ENCODE measurements around the gene ATXN10.
A peak's percentile ranks its signal among the peaks of the same experiment; 100 is the strongest.
"Not testable (repeated sequence)": the region's sequence is repeated elsewhere in the genome, so short reads cannot be mapped to it uniquely, and the experiment has no call there.

ATXN10 gene

GRCh38 chr22:45678961-45679912 lies 7.6 kb downstream of the ATXN10 start:
- DNase-seq (ENCODE audit: low spot score): no peak

- DNase-seq (ENCODE audit: low spot score): no peak
Measured at GRCh38 chr22:45680932-45681700, 9.5 kb downstream of the ATXN10 start.

GRCh38 chr22:45682064-45682463 lies 10.4 kb downstream of the ATXN10 start:
- no peak for DNase-seq (ENCODE audit: low spot score)

DNA sequence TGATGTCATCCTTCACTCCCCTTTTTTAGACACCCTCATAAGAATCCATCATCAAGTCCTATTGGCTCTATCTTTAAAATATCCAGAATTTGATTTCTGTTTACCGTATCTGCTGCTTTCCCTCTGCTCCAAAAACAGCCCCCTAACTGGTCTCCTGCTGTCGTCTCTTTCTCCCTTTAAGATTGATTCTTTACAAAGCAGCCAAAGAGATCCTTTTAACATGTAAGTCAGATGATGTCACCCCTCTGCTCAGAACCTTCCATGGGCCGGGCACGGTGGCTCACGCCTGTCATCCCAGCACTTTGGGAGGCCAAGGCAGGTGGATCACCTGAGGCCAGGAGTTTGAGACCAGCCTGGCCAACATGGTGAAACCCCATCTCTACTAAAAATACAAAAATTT lies 11.1 kb downstream of the ATXN10 start:
- DNase-seq (ENCODE audit: low spot score): not testable (repeated sequence)

DNA sequence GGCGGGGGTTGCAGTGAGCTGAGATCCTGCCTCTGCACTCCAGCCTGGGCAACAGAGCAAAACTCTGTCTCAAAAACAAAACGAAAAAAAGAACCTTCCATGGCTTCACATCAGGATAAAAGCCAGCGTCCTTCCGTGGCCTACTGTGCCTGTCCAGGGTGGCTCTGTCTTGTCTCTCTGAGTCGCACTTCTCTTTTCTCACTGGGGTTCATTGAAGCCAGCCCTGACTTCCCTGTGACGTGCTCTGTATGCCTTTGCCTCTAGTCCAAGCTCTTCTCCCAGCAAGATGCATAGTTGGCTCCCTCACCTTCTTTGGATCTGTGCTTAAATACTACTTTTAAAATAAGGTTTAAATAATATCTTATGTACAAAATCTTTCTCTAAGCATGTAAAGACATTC lies 11.6 kb downstream of the ATXN10 start:
- DNase-seq (ENCODE audit: low spot score): no peak

GRCh38 chr22:45683680-45684079 lies 12.0 kb downstream of the ATXN10 start:
- no peak for DNase-seq (ENCODE audit: low spot score)

DNA sequence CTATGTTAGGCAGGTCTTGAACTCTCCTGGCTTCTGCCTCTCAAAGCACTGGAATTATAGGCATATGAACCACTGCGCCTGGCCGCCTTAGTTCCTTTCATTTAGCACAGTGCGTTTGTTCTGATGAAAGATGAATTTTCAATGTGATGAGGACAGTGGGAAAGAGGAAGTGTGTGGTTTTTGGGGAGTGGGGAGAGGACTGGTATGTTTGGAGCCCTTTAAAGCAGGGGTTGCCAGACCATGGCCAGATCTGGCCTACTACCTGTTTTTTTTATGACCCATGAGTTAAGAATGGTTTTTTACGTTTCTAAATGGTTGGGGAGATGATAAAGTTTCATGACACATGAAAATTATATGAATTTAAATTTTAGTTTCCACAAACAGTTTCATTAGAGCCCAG lies 12.5 kb downstream of the ATXN10 start:
- DNase-seq (ENCODE audit: low spot score): no peak

DNA sequence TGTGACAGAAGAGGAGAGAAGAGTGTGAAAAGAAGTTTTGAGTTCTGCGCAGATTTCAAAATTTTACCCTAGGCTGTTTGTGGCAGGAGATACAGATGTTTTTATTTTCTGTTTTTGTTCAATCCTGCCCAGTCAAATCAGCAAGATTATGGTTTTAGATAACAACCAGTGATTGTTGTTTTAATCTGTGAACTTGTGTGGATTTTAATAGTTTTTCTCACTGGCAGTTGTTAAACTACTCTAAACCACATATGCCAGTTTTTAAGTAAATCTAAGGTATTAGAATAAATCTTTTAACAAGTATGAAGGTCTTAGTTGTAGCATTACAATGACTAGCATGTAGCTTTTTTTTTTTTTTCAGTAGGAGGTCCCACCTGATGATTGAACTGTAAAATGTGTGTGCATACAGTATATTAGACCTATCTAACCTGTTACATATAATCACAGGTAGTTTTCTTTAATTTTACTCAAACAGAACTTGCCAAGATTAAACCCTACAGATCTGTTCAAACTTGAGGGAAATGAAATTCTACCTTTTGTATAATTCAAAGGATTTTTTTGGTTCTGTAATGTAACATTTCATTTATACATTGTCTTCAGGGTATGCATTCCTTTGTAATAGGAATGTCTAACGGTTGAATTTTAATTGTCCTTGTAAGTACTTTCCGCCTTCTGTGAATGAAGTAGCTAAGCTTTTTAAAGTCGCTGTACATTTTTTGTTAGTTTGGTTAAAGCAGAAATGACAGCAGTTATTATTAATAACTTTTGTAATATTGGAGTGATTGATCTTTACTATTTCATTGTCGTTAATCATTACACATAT lies 13.3 kb downstream of the ATXN10 start:
- no peak for DNase-seq (ENCODE audit: low spot score)

GRCh38 chr22:45686004-45686403 lies 14.4 kb downstream of the ATXN10 start:
- DNase-seq (ENCODE audit: low spot score): no peak

GRCh38 chr22:45686836-45687235 lies 15.2 kb downstream of the ATXN10 start:
- no peak for DNase-seq (ENCODE audit: low spot score)

DNA sequence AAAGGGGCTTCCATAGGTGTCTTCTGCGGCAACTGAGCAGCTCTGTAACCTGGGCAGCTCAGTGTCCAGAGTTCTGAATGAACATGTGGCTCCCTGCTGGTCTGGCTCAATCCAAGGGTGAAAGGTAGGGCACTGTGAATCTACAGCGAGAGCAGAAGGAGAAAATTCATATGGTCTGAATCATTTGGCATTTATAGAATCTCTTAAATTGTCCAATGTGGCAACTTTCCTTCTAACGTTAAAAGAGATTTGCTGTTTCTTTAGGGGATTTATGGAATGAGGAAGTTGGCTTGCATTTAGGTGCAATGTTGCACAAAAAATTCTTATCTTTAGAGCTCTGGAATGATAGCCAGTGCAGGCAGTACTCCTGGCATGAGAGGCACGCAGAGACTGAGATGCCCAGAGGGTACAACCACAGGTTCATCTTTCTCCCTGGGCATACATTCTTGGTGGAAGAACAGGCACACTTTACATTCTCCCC lies 17.0 kb downstream of the ATXN10 start:
- peak; percentile 36 for DNase-seq (ENCODE audit: low spot score)

- DNase-seq (ENCODE audit: low spot score): no peak
Measured at GRCh38 chr22:45689211-45689610, 17.6 kb downstream of the ATXN10 start.

DNA sequence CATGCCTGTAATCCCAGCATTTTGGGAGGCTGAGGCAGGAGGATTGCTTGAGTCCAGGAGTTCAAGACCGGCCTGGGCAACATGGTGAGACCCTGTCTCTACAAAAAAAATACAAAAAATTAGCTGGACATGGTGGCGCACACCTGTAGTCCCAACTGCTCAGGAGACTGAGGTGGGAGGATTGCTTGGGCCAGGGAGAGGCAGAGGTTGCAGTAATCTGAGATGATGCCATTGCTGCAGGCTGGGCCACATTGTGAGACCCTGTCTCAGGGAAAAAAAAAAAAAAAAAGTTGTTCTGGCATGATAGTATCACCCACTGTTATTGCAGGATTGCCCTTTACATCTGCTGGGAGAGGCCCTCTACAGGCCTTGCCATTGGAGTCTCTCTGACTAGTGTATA lies 18.4 kb downstream of the ATXN10 start:
- DNase-seq (ENCODE audit: low spot score): no peak

DNA sequence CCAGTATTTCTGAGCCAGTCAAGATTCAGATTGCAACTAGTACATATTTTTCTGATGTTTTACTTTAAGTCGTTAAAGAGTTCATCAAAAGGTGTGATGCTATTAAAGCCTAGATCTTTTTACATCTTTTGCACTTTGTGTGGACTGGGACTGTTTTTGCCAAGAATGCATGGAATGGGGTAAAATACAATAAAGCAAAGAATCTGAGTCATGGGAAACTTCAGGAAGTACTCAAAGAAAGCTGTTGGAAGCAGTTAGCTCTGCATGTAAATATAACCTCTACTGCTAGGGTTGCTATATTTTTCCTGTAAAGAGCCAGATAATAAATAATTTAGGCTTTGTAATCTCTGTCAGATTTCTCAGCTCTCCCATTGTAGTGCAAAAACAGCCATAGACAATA lies 20.9 kb downstream of the ATXN10 start:
- no peak for DNase-seq (ENCODE audit: low spot score)

- DNase-seq (ENCODE audit: low spot score): no peak
Measured at GRCh38 chr22:45693835-45694234, 22.2 kb downstream of the ATXN10 start.

GRCh38 chr22:45696227-45696626 lies 24.6 kb downstream of the ATXN10 start:
- no peak for DNase-seq (ENCODE audit: low spot score)

GRCh38 chr22:45698094-45698493 lies 26.5 kb downstream of the ATXN10 start:
- DNase-seq (ENCODE audit: low spot score): no peak

DNA sequence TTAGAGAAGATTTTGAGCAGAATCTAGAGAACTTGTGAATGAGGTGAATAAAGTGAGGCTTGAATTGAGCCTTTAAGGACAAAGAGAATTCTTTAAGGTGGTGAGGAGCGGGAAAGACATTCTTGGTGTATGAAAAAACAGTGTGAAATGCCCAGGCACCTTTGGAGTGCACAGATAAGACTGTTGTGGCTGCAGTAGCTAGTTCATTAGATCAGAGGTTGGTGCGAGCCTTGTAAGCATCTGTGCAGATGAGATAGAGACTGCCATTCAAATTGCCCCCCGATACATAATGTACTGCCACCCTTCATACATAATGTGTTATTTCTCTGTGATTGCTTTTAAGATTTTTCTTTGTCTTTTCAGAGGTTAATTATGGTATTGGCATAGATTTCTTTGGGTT lies 31.3 kb downstream of the ATXN10 start:
- no peak for DNase-seq (ENCODE audit: low spot score)

DNA sequence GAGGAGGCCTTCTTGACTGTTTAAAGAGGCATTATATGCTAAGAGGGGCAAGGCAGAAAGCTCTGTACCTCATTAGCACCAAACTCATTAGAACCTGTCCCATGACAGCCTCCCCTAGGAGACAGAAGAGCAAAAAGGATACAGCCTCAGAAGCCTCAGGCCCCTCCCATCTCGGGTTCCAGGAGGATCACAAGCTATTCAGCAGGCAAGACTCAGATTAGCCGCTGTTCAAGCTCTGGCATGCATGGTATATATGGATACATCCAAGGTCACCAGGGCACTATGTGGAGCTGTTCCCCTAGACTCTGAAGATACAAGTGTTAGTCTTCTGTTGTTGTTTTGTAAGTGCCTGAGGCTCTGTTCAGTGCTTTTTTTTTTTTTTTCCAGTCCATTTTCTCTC lies 32.1 kb downstream of the ATXN10 start:
- no peak for DNase-seq (ENCODE audit: low spot score)

- no peak for DNase-seq (ENCODE audit: low spot score)
Measured at GRCh38 chr22:45704648-45705047, 33.0 kb downstream of the ATXN10 start.

- DNase-seq (ENCODE audit: low spot score): no peak
Measured at GRCh38 chr22:45707605-45708004, 36.0 kb downstream of the ATXN10 start.

- DNase-seq (ENCODE audit: low spot score): no peak
Measured at GRCh38 chr22:45708145-45708544, 36.5 kb downstream of the ATXN10 start.

Measured in cerebellar cortex (tissue), 1 donor.